COR-L47 (cell line): ENCODE data around the gene KIRREL3.

Source experiments
- DNase-seq: peaks from one replicate; lab custom pipeline; 2025; lab: John Stamatoyannopoulos, UW

KIRREL3 gene

GRCh38 chr11:126829716-126830115, 170.9 kb downstream of the KIRREL3 start:
- DNase-seq = no peak

GRCh38 chr11:126824035-126824607, 176.4 kb downstream of the KIRREL3 start:
- peak; percentile 82 for DNase-seq

- no peak for DNase-seq
These were observed 177.3 kb downstream of the KIRREL3 start for GRCh38 chr11:126823274-126823673.

GRCh38 chr11:126821827-126822226, 178.7 kb downstream of the KIRREL3 start:
- no peak for DNase-seq

- DNase-seq = no peak
These were observed 181.4 kb downstream of the KIRREL3 start for GRCh38 chr11:126819194-126819593.

GRCh38 chr11:126817523-126818450, 182.8 kb downstream of the KIRREL3 start:
- no peak for DNase-seq

GRCh38 chr11:126817096-126817495, 183.5 kb downstream of the KIRREL3 start:
- no peak for DNase-seq

- peak; percentile 22 for DNase-seq
These were observed 183.9 kb downstream of the KIRREL3 start for GRCh38 chr11:126816645-126817044.

GRCh38 chr11:126815111-126815510, 185.5 kb downstream of the KIRREL3 start:
- no peak for DNase-seq

GRCh38 chr11:126810776-126811175, 189.8 kb downstream of the KIRREL3 start:
- DNase-seq = no peak

GRCh38 chr11:126809514-126810289, 190.9 kb downstream of the KIRREL3 start:
- DNase-seq = no peak

GRCh38 chr11:126808836-126809235, 191.7 kb downstream of the KIRREL3 start:
- DNase-seq = no peak

- no peak for DNase-seq
These were observed 192.3 kb downstream of the KIRREL3 start for GRCh38 chr11:126808296-126808695.

GRCh38 chr11:126805870-126806269, 194.7 kb downstream of the KIRREL3 start:
- DNase-seq = no peak

- DNase-seq = no peak
These were observed 196.2 kb downstream of the KIRREL3 start for GRCh38 chr11:126804363-126804762.

- no peak for DNase-seq
These were observed 200.6 kb downstream of the KIRREL3 start for GRCh38 chr11:126800009-126800408.

GRCh38 chr11:126797457-126798169, 203.0 kb downstream of the KIRREL3 start:
- DNase-seq = no peak

GRCh38 chr11:126793596-126793995, 207.0 kb downstream of the KIRREL3 start:
- DNase-seq = no peak

- DNase-seq = no peak
These were observed 208.6 kb downstream of the KIRREL3 start for GRCh38 chr11:126791991-126792390.

- no peak for DNase-seq
These were observed 209.1 kb downstream of the KIRREL3 start for GRCh38 chr11:126791446-126791845.

GRCh38 chr11:126790550-126791081, 210.0 kb downstream of the KIRREL3 start:
- no peak for DNase-seq

- no peak for DNase-seq
These were observed 217.8 kb downstream of the KIRREL3 start for GRCh38 chr11:126782810-126783209.
